GM12874 (cell line): ENCODE results near the gene CD247.

Source experiments
- CTCF ChIP-seq: IDR thresholded peaks from 2 replicates; pipeline ENCODE4 v1.5.1; 2011; ENCODE audit warnings: low read depth, mild to moderate bottlenecking, control low read depth, low read length, moderate library complexity; ENCODE audit not compliant: insufficient read depth

CD247 gene

GRCh38 chr1:167471568-167471967 is 46.8 kb downstream of the CD247 start:
- no peak for TF ChIP-seq CTCF

- TF ChIP-seq CTCF, result no peak
Observed at GRCh38 chr1:167469280-167469965, 48.9 kb downstream of the CD247 start.

GRCh38 chr1:167467752-167468151 is 50.6 kb downstream of the CD247 start:
- no peak for TF ChIP-seq CTCF

- TF ChIP-seq CTCF, result no peak
Observed at GRCh38 chr1:167467126-167467710, 51.1 kb downstream of the CD247 start.

GRCh38 chr1:167465743-167466142 is 52.6 kb downstream of the CD247 start:
- TF ChIP-seq CTCF, result no peak

GRCh38 chr1:167465018-167465417 is 53.3 kb downstream of the CD247 start:
- TF ChIP-seq CTCF, result no peak

GRCh38 chr1:167463875-167464575 is 54.3 kb downstream of the CD247 start:
- no peak for TF ChIP-seq CTCF
